GM11168 (cell line): Measurements from ENCODE around the gene CPLX3.

Source experiments
- in situ Hi-C: fragments of 300-500 bp; cut with MboI; formaldehyde crosslinking; loops from one replicate; pipeline ENCODE4 v1.12.0; 2022; ENCODE audit warnings: low sequenced_read_pairs; ENCODE audit not compliant: unreplicated experiment

CPLX3 gene

GRCh38 chr15:74866090-74866489, 39.7 kb downstream of the CPLX3 start:
- in situ Hi-C loops: no loop called here

GRCh38 chr15:74867466-74868038, 41.1 kb downstream of the CPLX3 start:
- in situ Hi-C loops: no loop called here

- in situ Hi-C loops: no loop called here
Observed at GRCh38 chr15:74868059-74868458, 41.6 kb downstream of the CPLX3 start.

GRCh38 chr15:74869372-74869725, 42.9 kb downstream of the CPLX3 start:
- in situ Hi-C loops: no loop called here

- in situ Hi-C loops: no loop called here
Observed at GRCh38 chr15:74869726-74870407, 43.4 kb downstream of the CPLX3 start.

GRCh38 chr15:74870436-74871215, 44.2 kb downstream of the CPLX3 start:
- in situ Hi-C loops: no loop called here

- in situ Hi-C loops: no loop called here
Observed at GRCh38 chr15:74872702-74873035, 46.2 kb downstream of the CPLX3 start.

- in situ Hi-C loops: no loop called here
Observed at GRCh38 chr15:74873036-74873755, 46.8 kb downstream of the CPLX3 start, which contains the start of gene SCAMP2. TSS of gene SCAMP2 (minus strand) at chr15:74873365. CDS start at chr15:74873255, 110 bp downstream.

GRCh38 chr15:74873756-74874424, 47.5 kb downstream of the CPLX3 start:
- in situ Hi-C loops: no loop called here

GRCh38 chr15:74878273-74878672, 51.8 kb downstream of the CPLX3 start:
- in situ Hi-C loops: no loop called here
